Activated naive CD4-positive, alpha-beta T cell treated with anti-CD3 and anti-CD28 coated beads, Interleukin-2, amount 50 U/mL, for 72 hours (primary cell): ENCODE data around the gene DIO3. TPM values are rescaled to one million over a fixed set of nuclear protein-coding genes. Genes with fewer than 3 reads are reported as not detected.

ENCODE experiments used
- total RNA-seq, 2 donors: library from RNA; stranded (reverse); gene quantifications; one replicate each; pipeline ENCODE4 v1.2.3, GENCODE V29; 2022

Gene DIO3
- total RNA-seq, 2 donors from 2014 or later, result not detected

Other genes with a start within 250 kb of the DIO3 start
- gene PPP2R5C, start 200.2 kb downstream of the DIO3 start, total RNA-seq, result 100 to 1,000 TPM; 282 to 355 TPM